CD4-positive, alpha-beta memory T cell (primary cell): ENCODE measurements around the gene SLCO3A1. TPM values are rescaled to one million over a fixed set of nuclear protein-coding genes. Genes with fewer than 3 reads are reported as not detected.

Experiments used
- CTCF ChIA-PET: fragments of 350-600 bp; sonication (Branson Sonifier 250); formaldehyde crosslinking; loops from one replicate; lab custom pipeline; 2021; ENCODE audit warnings: inconsistent platforms; ENCODE audit not compliant: partially characterized antibody; lab: Charles Lee
- POLR2A ChIA-PET: fragments of 350-600 bp; sonication (Branson Sonifier 250); formaldehyde crosslinking; loops from one replicate; lab custom pipeline; 2021; ENCODE audit not compliant: partially characterized antibody; lab: Charles Lee
- DNase-seq, 5 donors: peaks; one replicate each; pipeline versions ENCODE4 v3.0.0 to v3.0.0-alpha.2; 2020 to 2022; ENCODE audit warnings: mixed read lengths in 1 of 5
- H3K27ac ChIP-seq: one replicate; pipeline ENCODE4 v1.7.0; 2013; ENCODE audit warnings: low read depth, low read length
- H3K27me3 ChIP-seq: 2 replicates; pipeline ENCODE4 v1.7.0; 2013; ENCODE audit warnings: mild to moderate bottlenecking, low read length, moderate library complexity; ENCODE audit not compliant: insufficient read depth
- H3K36me3 ChIP-seq: 2 replicates; pipeline ENCODE4 v1.7.0; 2013; ENCODE audit warnings: mild to moderate bottlenecking, low read length, moderate library complexity; ENCODE audit not compliant: insufficient read depth
- H3K4me1 ChIP-seq: 2 replicates; pipeline ENCODE4 v1.7.0; 2013; ENCODE audit warnings: mild to moderate bottlenecking, low read length, moderate library complexity; ENCODE audit not compliant: insufficient read depth
- H3K4me3 ChIP-seq, 2 donors: one replicate each; pipeline ENCODE4 v1.7.0; 2013; ENCODE audit warnings: low read length in 2 of 2, mild to moderate bottlenecking in 1 of 2
- H3K9me3 ChIP-seq, 2 donors: one replicate each; pipeline ENCODE4 v1.7.0; 2013; ENCODE audit warnings: low read length in 2 of 2, control low read depth in 1 of 2; ENCODE audit not compliant: control insufficient read depth in 1 of 2
- H3K27ac Mint-ChIP-seq, 7 donors: one replicate each; pipeline ENCODE4 v1.8.0; 2020 to 2021; ENCODE audit warnings: mixed read lengths in 7 of 7, mild to moderate bottlenecking in 6 of 7, inconsistent platforms in 3 of 7, moderate library complexity in 3 of 7
- H3K27me3 Mint-ChIP-seq, 2 donors: one replicate each; pipeline ENCODE4 v1.8.0; 2020 to 2021; ENCODE audit warnings: mixed read lengths in 2 of 2
- H3K36me3 Mint-ChIP-seq, 2 donors: one replicate each; pipeline ENCODE4 v1.8.0; 2020 to 2021; ENCODE audit warnings: mixed read lengths in 2 of 2, inconsistent platforms in 1 of 2, mild to moderate bottlenecking in 1 of 2
- H3K4me1 Mint-ChIP-seq, 4 donors: one replicate each; pipeline ENCODE4 v1.8.0; 2020 to 2021; ENCODE audit warnings: mixed read lengths in 4 of 4, mild to moderate bottlenecking in 1 of 4
- H3K4me3 Mint-ChIP-seq, 8 donors: one replicate each; pipeline ENCODE4 v1.8.0; 2020 to 2021; ENCODE audit warnings: mixed read lengths in 8 of 8, mild to moderate bottlenecking in 7 of 8, moderate library complexity in 6 of 8, inconsistent platforms in 3 of 8
- H3K9me3 Mint-ChIP-seq, 8 donors: one replicate each; pipeline ENCODE4 v1.8.0; 2020 to 2021; ENCODE audit warnings: mixed read lengths in 8 of 8, mild to moderate bottlenecking in 5 of 8, inconsistent platforms in 3 of 8, moderate library complexity in 1 of 8
- intact Hi-C: fragments of 100-400 bp; cut with micrococcal nuclease; formaldehyde crosslinking; loops from one replicate; pipeline ENCODE4 v1.15.1; 2023
- polyA plus RNA-seq, 2 donors: library from polyadenylated mRNA; unstranded; fragments of 300-500 nt; fragmentation: Illumina TruSeq; gene quantifications; one replicate each; pipeline ENCODE4 v1.2.3, GENCODE V29; 2021
- total RNA-seq, 2 experiments: library from RNA; stranded (reverse); gene quantifications; one replicate each; pipeline ENCODE4 v1.2.3, GENCODE V29; 2021

The SLCO3A1 gene
- total and polyA plus RNA-seq, 4 experiments from 2014 or later: 30.9 to 61.3 (median 31.9) TPM

DNA sequence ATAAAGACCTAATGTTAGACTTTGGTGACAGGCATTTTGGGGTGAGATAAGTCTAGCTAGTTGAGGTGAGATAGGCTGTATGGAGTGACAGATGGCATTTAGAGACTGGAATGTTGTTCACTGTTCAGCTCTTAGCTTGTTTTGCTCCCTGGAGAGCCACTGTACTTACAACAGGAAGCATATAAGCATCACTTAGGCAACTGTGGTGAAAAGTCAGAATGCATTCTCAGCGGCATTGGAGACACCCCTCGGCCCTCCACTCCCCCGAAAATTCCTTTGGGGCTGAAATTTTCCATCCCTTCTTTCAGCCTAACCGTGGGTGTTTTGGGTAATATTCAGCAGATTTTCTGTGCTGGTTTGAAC lies 73.4 kb downstream of the SLCO3A1 start:
- POLR2A ChIA-PET: no interaction called here

DNA sequence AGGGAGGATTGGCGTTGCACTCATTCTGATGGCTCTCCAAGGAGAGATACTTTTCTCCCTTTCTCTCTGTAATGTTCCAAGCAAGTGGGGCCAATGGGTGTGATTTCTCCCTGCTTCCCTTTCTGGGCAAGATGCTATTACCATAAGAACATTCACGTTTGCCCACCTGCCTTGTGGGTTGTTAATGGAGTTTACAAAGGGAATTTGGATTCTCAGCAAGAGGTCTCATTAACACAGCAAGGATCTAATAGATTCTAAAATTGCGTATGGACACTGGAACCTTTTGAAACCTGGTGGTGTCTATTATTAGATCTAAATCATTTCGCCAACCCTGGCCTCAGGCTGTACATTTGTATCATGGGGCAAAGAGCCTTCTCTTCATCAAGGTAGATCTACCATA lies 74.1 kb downstream of the SLCO3A1 start:
- Histone ChIP-seq H3K27ac (no peak overlapping the region), H3K27me3 (no peaks in the 10 kb centered on the region), H3K9me3 (no peaks in the 10 kb centered on the region), H3K36me3 (no peaks in the 10 kb centered on the region), H3K4me1 (peaks cover 17% of the 10 kb centered on the region), H3K4me3 (no peak overlapping the region)
- peak overlapping the region in 1 of 8 donors; percentile 22 for H3K4me3 Mint-ChIP-seq
- H3K4me1 Mint-ChIP-seq: peaks cover 46 to 83% (median 62%) of the 10 kb centered on the region in 4 donors
- no peak for DNase-seq
- H3K9me3 Mint-ChIP-seq: no peaks in the 10 kb centered on the region
- H3K27ac Mint-ChIP-seq: peak overlapping the region in 1 of 7 donors; percentile 1
- POLR2A ChIA-PET: no interaction called here
- no peaks in the 10 kb centered on the region for H3K27me3 Mint-ChIP-seq
- H3K36me3 Mint-ChIP-seq: peaks cover 0 to 11% of the 10 kb centered on the region in 2 donors
- CTCF ChIA-PET: no interaction called here
- intact Hi-C loops: no loop called here

More for the DNA sequence above, 73.4 kb downstream of the SLCO3A1 start:
- no peak for DNase-seq
- Mint-ChIP-seq H3K4me1 (peaks cover 49 to 86% (median 62%) of the 10 kb centered on the region in 4 donors), H3K36me3 (peaks cover 0 to 11% of the 10 kb centered on the region in 2 donors), H3K4me3 (peak overlapping the region in 2 of 8 donors; percentile 4 to 8), H3K27ac (peak overlapping the region in 2 of 7 donors; percentile 0 to 15), H3K27me3 (no peaks in the 10 kb centered on the region), H3K9me3 (no peaks in the 10 kb centered on the region)
- Histone ChIP-seq H3K27ac (no peak overlapping the region), H3K36me3 (no peaks in the 10 kb centered on the region), H3K9me3 (no peaks in the 10 kb centered on the region), H3K4me1 (peaks cover 20% of the 10 kb centered on the region), H3K27me3 (no peaks in the 10 kb centered on the region), H3K4me3 (no peak overlapping the region)
- intact Hi-C loops: no loop called here
- CTCF ChIA-PET: interaction anchor here (0.5 to 1.7 kb wide), 3 partner anchors 32 to 158 kb away, joined by 3 to 6 read pairs (median 4); no protein-coding TSS in a partner anchor

DNA sequence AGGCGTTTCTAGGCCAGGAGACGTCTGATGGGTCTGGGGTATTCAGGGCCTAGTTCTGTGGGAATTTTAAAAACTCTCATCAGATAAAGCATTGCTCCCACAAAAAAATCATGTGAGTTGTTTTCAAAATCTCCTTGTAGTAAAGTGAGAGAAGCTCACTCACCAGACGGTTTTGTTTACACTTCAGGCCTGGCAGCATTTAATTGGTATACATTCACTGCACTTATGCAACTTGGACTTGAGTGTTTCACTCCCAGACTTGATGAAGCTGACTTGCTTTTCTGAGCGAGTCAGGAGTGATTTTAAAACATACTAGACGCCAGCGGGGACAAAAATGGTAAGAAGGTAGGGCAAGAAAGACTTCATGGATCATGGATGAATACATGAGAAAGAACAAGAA lies 75.2 kb downstream of the SLCO3A1 start:
- peaks cover 45 to 78% (median 59%) of the 10 kb centered on the region in 4 donors for H3K4me1 Mint-ChIP-seq
- CTCF ChIA-PET: interaction anchor here (1.0 to 1.4 kb wide), 2 partner anchors 9 kb away, joined by 3 read pairs; no protein-coding TSS in a partner anchor
- H3K9me3 Mint-ChIP-seq: peaks cover 0 to 2% (median 0%) of the 10 kb centered on the region in 8 donors
- peaks cover 17% of the 10 kb centered on the region for H3K4me1 ChIP-seq
- H3K36me3 ChIP-seq: no peaks in the 10 kb centered on the region
- POLR2A ChIA-PET: no interaction called here
- H3K27ac Mint-ChIP-seq: peak overlapping the region in 1 of 7 donors; percentile 4
- no peaks in the 10 kb centered on the region for H3K9me3 ChIP-seq
- no peak overlapping the region for H3K4me3 ChIP-seq
- intact Hi-C loops: no loop called here
- H3K27me3 Mint-ChIP-seq: no peaks in the 10 kb centered on the region
- H3K27me3 ChIP-seq: no peaks in the 10 kb centered on the region
- H3K27ac ChIP-seq: no peak overlapping the region
- H3K36me3 Mint-ChIP-seq: peaks cover 0 to 8% of the 10 kb centered on the region in 2 donors
- no peak for DNase-seq
- H3K4me3 Mint-ChIP-seq: no peak overlapping the region

- Histone ChIP-seq H3K4me1 (peaks cover 17% of the 10 kb centered on the region), H3K27me3 (no peaks in the 10 kb centered on the region), H3K9me3 (no peaks in the 10 kb centered on the region), H3K4me3 (no peak overlapping the region), H3K36me3 (no peaks in the 10 kb centered on the region), H3K27ac (no peak overlapping the region)
- Mint-ChIP-seq H3K4me3 (no peak overlapping the region), H3K27ac (peak overlapping the region in 2 of 7 donors; percentile 10 to 70), H3K27me3 (no peaks in the 10 kb centered on the region), H3K4me1 (peaks cover 43 to 78% (median 57%) of the 10 kb centered on the region in 4 donors), H3K36me3 (peaks cover 0 to 12% of the 10 kb centered on the region in 2 donors), H3K9me3 (peaks cover 0 to 5% (median 0%) of the 10 kb centered on the region in 8 donors)
- no peak for DNase-seq
- ChIA-PET CTCF (interaction anchor here (1.1 to 1.4 kb wide), 2 partner anchors 8 to 80 kb away, joined by 3 read pairs; no protein-coding TSS in a partner anchor), POLR2A (no interaction called here)
- intact Hi-C loops: no loop called here
These were observed 76.0 kb downstream of the SLCO3A1 start for GRCh38 chr15:91929509-91929908.

GRCh38 chr15:91930092-91930491 lies 76.6 kb downstream of the SLCO3A1 start:
- ChIA-PET POLR2A (interaction anchor here (1.1 kb wide), 1 partner anchor 76 kb away, joined by 3 read pairs; no protein-coding TSS in a partner anchor), CTCF (interaction anchor here (0.7 to 1.1 kb wide), 2 partner anchors 81 to 149 kb away, joined by 3 read pairs; no protein-coding TSS in a partner anchor)
- peaks cover 0 to 5% (median 0%) of the 10 kb centered on the region in 8 donors for H3K9me3 Mint-ChIP-seq
- no peak overlapping the region for H3K27ac ChIP-seq
- peaks cover 39 to 78% (median 56%) of the 10 kb centered on the region in 4 donors for H3K4me1 Mint-ChIP-seq
- no peak overlapping the region for H3K4me3 Mint-ChIP-seq
- H3K27me3 ChIP-seq: no peaks in the 10 kb centered on the region
- H3K36me3 ChIP-seq: no peaks in the 10 kb centered on the region
- H3K27ac Mint-ChIP-seq: peak overlapping the region in 1 of 7 donors; percentile 6
- H3K36me3 Mint-ChIP-seq: peaks cover 0 to 12% of the 10 kb centered on the region in 2 donors
- DNase-seq: no peak
- peaks cover 19% of the 10 kb centered on the region for H3K4me1 ChIP-seq
- H3K9me3 ChIP-seq: no peaks in the 10 kb centered on the region
- intact Hi-C loops: no loop called here
- H3K4me3 ChIP-seq: no peak overlapping the region
- H3K27me3 Mint-ChIP-seq: no peaks in the 10 kb centered on the region

DNA sequence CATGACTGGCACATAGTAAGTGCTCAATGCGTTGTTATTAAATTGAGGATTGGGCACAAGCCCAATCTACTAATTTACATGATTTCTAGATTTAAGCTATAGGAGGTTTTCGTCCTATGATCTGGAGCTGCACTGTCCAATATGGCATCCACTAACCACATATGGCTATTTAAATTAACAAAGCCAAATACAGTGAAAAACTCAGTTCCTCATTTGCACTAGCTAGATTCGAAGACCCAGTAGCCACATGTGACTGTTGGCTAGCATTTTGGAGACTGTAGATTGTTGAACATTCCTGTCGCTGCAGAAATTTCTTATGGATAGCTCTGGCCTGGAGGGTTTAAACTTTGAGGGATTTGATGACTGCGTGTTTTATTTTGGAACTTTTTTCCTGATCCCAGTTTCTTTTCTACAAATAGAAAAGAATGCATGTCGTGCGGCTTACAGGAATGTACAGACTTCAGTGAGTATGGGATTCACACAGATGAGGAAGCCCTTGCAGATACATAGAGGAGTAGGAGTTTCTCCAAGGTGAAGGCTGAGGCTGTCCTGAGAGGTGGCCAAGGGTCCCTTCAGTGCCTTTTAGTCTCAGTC lies 82.8 kb downstream of the SLCO3A1 start:
- peaks cover 25% of the 10 kb centered on the region for H3K4me1 ChIP-seq
- H3K9me3 ChIP-seq: no peaks in the 10 kb centered on the region
- Mint-ChIP-seq H3K9me3 (peaks cover 0 to 5% (median 0%) of the 10 kb centered on the region in 8 donors), H3K36me3 (peaks cover 4 to 7% of the 10 kb centered on the region in 2 donors), H3K4me1 (peaks cover 39 to 80% (median 61%) of the 10 kb centered on the region in 4 donors), H3K27ac (no peak overlapping the region), H3K4me3 (no peak overlapping the region), H3K27me3 (no peaks in the 10 kb centered on the region)
- no peak for DNase-seq
- intact Hi-C loops: no loop called here
- no peaks in the 10 kb centered on the region for H3K36me3 ChIP-seq
- H3K4me3 ChIP-seq: no peak overlapping the region
- H3K27me3 ChIP-seq: no peaks in the 10 kb centered on the region
- CTCF ChIA-PET: interaction anchor here (0.6 to 7.0 kb wide), 2 partner anchors 85 to 623 kb away, joined by 3 to 117 read pairs; partner anchors contain the start of gene SLCO3A1
- H3K27ac ChIP-seq: no peak overlapping the region
- POLR2A ChIA-PET: no interaction called here

- Histone ChIP-seq H3K4me3 (no peak overlapping the region), H3K27me3 (no peaks in the 10 kb centered on the region), H3K9me3 (no peaks in the 10 kb centered on the region), H3K36me3 (no peaks in the 10 kb centered on the region), H3K27ac (no peak overlapping the region), H3K4me1 (peaks cover 30% of the 10 kb centered on the region)
- Mint-ChIP-seq H3K4me1 (peaks cover 41 to 80% (median 61%) of the 10 kb centered on the region in 4 donors), H3K9me3 (peaks cover 0 to 5% (median 0%) of the 10 kb centered on the region in 8 donors), H3K4me3 (no peak overlapping the region), H3K36me3 (peaks cover 4 to 7% of the 10 kb centered on the region in 2 donors), H3K27me3 (no peaks in the 10 kb centered on the region), H3K27ac (peak overlapping the region in 1 of 7 donors; percentile 59)
- ChIA-PET POLR2A (no interaction called here), CTCF (interaction anchor here (1.0 to 7.0 kb wide), 2 partner anchors 8 to 85 kb away, joined by 3 to 117 read pairs; partner anchors contain the start of gene SLCO3A1)
- intact Hi-C loops: no loop called here
- DNase-seq: no peak
These were observed 83.4 kb downstream of the SLCO3A1 start for GRCh38 chr15:91936927-91937326.
